ENCODE measurements around the gene RPP25.
A peak's percentile ranks its signal among the peaks of the same experiment; 100 is the strongest.

The RPP25 gene

GRCh38 chr15:74995182-74995778, 38.7 kb upstream of the RPP25 start, which contains the start of gene SCAMP5:
Gene SCAMP5 (plus strand): TSS chr15:74995563. CDS start chr15:75011840, 16,277 bp downstream.
- ChIA-PET CTCF (interaction anchor here (0.7 to 2.0 kb wide), 10 partner anchors 9 to 363 kb away, joined by 3 to 7 read pairs (median 4); no protein-coding TSS in a partner anchor), POLR2A (interaction anchor here (0.5 kb wide), 1 partner anchor 541 kb away, joined by 4 read pairs; no protein-coding TSS in a partner anchor)

DNA sequence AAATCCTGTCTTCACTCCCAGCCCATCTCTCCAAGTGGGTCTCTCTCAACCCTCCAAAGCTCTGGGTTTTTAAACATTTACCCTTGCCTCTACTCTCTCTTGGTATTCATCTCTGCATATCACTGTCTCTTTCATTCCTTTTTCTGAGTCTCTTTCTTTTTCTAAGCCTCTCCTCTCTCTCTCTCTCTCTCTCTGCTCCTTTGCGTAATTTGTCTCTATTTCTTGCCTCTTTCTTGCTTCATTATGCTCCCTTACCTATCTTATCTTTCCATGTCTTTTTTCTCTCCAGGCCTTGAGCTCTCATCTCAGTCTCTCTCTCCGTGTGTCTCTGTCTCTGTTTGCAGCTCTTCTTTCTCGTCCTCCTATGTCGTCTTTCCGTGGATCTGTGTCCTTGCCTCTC, 38.1 kb upstream of the RPP25 start:
- no peak for DNase-seq (ENCODE audit: extremely low spot score)
- TF ChIP-seq, protein P1, sequence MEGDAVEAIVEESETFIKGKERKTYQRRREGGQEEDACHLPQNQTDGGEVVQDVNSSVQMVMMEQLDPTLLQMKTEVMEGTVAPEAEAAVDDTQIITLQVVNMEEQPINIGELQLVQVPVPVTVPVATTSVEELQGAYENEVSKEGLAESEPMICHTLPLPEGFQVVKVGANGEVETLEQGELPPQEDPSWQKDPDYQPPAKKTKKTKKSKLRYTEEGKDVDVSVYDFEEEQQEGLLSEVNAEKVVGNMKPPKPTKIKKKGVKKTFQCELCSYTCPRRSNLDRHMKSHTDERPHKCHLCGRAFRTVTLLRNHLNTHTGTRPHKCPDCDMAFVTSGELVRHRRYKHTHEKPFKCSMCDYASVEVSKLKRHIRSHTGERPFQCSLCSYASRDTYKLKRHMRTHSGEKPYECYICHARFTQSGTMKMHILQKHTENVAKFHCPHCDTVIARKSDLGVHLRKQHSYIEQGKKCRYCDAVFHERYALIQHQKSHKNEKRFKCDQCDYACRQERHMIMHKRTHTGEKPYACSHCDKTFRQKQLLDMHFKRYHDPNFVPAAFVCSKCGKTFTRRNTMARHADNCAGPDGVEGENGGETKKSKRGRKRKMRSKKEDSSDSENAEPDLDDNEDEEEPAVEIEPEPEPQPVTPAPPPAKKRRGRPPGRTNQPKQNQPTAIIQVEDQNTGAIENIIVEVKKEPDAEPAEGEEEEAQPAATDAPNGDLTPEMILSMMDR (IDR thresholded peaks at IDR 0.05; ENCODE audit: control extremely low read depth, extremely low read depth, low read depth, missing control alignments), result no peak
- POLR2A ChIA-PET, result interaction anchor here (0.5 kb wide), 1 partner anchor 541 kb away, joined by 4 read pairs; no protein-coding TSS in a partner anchor
- CTCF ChIA-PET, result interaction anchor here (0.7 to 2.0 kb wide), 10 partner anchors 9 to 363 kb away, joined by 3 to 7 read pairs (median 4); no protein-coding TSS in a partner anchor

More at GRCh38 chr15:74995182-74995778, 38.7 kb upstream of the RPP25 start, which contains the start of gene SCAMP5:
- TF ChIP-seq, protein P1 (IDR thresholded peaks at IDR 0.05; ENCODE audit: control extremely low read depth, extremely low read depth, low read depth, missing control alignments), result no peak
- peak; percentile 98 for DNase-seq (ENCODE audit: extremely low spot score)

- TF ChIP-seq, protein P1 (IDR thresholded peaks at IDR 0.05; ENCODE audit: control extremely low read depth, extremely low read depth, low read depth, missing control alignments), result no peak
- no peak for DNase-seq (ENCODE audit: extremely low spot score)
- POLR2A ChIA-PET, result no interaction called here
- CTCF ChIA-PET, result interaction anchor here (1.1 to 2.0 kb wide), 3 partner anchors 9 to 362 kb away, joined by 3 to 7 read pairs (median 5); no protein-coding TSS in a partner anchor
These were observed 37.7 kb upstream of the RPP25 start for GRCh38 chr15:74994236-74994635.

GRCh38 chr15:74992619-74993018, 36.0 kb upstream of the RPP25 start:
- POLR2A ChIA-PET, result no interaction called here
- CTCF ChIA-PET, result interaction anchor here (1.0 kb wide), 1 partner anchor 9 kb away, joined by 3 read pairs; no protein-coding TSS in a partner anchor
- DNase-seq (ENCODE audit: extremely low spot score), result no peak
- TF ChIP-seq, protein P1 (IDR thresholded peaks at IDR 0.05; ENCODE audit: control extremely low read depth, extremely low read depth, low read depth, missing control alignments), result no peak

DNA sequence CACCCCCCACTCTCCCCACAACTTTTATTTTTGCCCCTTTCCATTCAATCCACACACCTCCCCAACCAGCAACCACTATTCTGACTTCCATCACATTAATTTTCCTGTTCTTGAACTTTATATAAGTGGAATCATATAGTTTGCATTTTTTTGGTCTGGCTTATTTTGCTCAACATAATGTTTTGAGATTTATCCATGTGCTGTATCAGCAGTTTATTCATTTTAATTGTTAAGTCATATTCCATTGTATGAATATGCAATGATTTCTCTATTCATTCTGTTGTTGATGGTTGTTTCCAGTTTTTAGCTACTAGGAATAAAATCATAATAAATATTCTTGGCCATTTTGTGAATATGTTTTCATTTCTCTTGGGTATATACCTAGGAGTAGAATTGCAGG, 33.0 kb upstream of the RPP25 start:
- no peak for DNase-seq (ENCODE audit: extremely low spot score)
- ChIA-PET POLR2A (no interaction called here), CTCF (no interaction called here)
- TF ChIP-seq, protein P1 (IDR thresholded peaks at IDR 0.05; ENCODE audit: control extremely low read depth, extremely low read depth, low read depth, missing control alignments), result no peak

DNA sequence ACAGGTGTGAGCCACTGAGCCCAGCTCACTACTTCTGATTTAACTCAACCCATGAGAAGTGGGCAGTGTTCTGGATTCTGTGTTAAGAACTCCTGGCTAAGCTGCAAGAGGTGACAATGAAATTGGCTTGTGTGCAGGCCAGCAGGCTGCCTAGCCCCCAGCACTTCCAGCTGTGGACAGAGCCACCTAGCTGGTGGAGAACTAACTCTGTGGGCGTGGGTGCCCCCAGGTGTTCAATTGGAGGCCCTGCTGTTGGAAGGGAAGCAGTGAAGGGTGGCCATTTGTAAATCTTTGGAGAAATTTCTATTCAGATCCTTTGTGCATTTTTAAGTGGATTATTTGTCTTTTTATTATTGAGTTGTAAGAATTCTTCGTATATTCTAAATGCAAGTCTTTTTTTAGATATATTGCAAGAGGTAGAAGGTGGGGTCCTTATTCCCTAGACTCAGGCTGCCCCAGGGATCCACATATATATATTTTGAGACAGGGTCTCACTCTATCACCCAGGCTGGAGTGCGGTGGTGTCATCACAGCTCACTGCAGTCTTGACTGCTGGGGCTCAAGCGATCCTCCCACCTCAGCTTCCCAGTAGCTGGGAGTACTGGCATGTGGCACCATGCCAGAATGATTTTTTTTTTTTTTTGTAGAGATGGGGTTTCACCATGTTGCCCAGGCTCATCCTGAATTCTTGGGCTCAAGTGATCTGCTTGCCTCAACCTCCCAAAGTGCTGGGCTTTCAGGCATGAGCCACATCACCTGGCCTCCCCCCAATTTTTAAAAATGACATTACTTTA, 31.6 kb upstream of the RPP25 start:
- DNase-seq (ENCODE audit: extremely low spot score), result no peak
- TF ChIP-seq, protein P1 (IDR thresholded peaks at IDR 0.05; ENCODE audit: control extremely low read depth, extremely low read depth, low read depth, missing control alignments), result peak; percentile 33
- POLR2A ChIA-PET, result no interaction called here
- CTCF ChIA-PET, result interaction anchor here (0.8 to 2.0 kb wide), 7 partner anchors 23 to 219 kb away, joined by 3 to 7 read pairs (median 4); partner anchors contain the start of gene RPP25

All from GM10248 (cell line).